GM18507 (cell line): ENCODE data around the gene MBP.

Experiments
- DNase-seq: peaks from one replicate; pipeline ENCODE4 v3.0.0; 2011; ENCODE audit warnings: low read depth; ENCODE audit not compliant: insufficient read length; ENCODE audit errors: extremely low spot score
- FAIRE-seq: peaks from 2 replicates; lab custom pipeline; 2011; peaks lifted over from hg19 to GRCh38; lab: Jason Lieb, UNC

MBP gene

DNA sequence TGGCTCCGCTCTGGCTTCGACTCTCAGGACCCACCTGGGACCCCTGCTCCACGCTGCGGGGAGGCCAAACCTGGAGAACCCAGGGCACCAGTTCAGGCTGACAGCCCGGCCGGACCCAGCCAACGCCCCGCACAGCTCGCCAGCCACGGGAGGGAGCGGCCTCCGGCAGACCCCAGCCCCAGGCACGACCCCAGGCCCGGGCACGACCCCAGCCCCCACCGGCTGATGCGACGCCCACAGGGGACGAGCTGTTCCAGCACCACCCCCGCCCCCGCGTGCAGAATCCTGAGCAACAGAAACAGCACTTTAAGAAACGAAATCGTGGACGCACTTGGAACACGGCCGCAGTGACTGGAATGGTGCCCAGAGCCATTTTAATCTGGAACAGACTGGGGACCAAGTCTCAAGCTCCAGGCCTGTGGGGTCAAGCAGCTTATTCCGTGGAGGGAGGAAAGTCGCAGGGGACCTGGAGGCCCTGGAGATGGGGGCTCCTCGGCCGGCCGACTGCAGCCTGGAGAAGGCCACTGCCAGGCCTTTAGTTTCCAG, 74.2 kb downstream of the MBP start:
- DNase-seq (no peak), FAIRE-seq (no peak)

GRCh38 chr18:77057006-77057395, 75.6 kb downstream of the MBP start:
- no peak for DNase-seq
- FAIRE-seq = peak; percentile 31

- no peak for DNase-seq
- no peak for FAIRE-seq
Measured at GRCh38 chr18:77056344-77057005, 76.1 kb downstream of the MBP start.

DNA sequence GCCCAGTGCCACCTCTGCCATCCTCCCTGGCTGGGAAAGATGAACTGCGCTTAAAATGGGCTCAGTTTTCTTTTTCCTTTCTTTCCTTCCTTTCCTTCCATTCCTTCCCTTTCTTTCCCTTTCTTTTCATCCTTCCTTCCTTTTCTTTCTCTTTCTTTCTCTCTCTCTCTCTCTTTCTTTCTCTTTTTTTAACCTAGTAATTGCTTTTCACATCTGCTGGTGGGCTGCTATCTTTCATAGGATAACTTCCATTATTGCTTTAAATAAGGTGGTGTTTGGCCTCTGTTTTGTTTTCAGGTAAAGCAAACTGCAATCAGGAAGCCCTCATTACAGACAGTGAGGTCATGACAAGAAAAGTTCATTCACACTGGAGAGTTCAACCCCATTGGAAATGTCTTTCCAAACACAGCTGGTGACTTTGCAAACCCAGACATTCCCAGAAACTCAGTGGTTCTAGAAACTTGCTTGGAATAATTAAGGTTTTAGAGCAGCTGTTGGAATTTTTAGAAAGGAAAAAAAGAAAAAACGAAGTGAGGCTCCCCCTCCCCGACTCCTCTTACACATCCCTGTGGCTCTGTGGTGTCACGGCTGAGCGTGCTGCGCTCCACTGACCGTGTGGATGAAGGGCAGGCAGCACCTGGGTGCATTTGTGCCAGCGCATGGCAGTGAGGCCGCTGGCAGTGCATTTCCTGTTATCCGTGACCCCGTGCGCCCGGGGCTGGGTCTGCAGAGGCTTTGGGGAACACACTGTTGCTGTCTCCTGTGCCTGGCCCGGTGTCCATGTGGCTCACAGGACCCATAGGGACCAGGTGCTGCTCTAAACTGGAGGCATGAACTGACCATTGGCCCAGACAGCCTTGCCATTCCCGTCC, 76.9 kb downstream of the MBP start:
- DNase-seq = no peak
- no peak for FAIRE-seq

DNA sequence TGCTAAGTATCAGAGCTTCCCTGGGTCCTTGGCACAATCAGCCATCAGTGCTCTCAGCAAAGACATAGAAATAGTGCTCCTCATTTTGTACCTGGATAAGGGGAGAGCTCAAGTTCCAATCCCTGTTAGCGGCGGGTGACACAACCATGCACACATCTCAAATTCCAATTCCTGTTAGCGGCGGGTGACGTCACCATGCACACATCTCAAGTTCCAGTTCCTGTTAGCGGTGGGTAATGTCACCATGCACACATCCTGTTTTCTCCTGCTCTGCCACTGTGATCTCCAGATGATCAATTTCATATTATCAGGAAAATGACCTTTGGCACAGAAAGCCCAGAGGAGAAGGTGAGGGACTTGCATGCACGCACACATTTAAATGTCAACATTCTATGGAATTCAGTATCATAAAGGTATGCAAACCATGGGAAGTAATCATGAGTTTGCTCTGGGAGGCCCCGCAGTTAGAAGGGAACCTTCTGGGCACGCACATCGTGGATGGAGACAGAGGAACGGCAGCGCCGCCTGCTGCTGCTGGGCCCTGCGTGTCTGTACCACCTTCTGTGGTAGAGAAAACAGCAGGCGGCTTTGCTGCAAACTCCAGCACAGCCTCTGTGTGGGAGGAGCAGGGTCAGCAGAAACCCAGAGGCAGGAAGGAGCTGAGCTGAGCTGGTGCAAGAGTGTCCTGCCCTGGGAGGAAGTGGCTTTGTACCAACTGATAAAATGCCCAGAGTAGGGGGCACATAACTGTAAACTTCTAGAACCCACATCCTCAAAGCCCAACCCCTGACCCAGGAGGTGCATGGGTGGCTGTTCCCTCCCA, 77.8 kb downstream of the MBP start:
- DNase-seq (peak; percentile 76), FAIRE-seq (peak; percentile 96)

- DNase-seq = no peak
- no peak for FAIRE-seq
Measured at GRCh38 chr18:77054288-77054605, 78.3 kb downstream of the MBP start.

- FAIRE-seq (no peak), DNase-seq (no peak)
Measured at GRCh38 chr18:77053616-77054287, 78.8 kb downstream of the MBP start.

- FAIRE-seq (peak; percentile 52), DNase-seq (no peak)
Measured at GRCh38 chr18:77052983-77053309, 79.6 kb downstream of the MBP start.

DNA sequence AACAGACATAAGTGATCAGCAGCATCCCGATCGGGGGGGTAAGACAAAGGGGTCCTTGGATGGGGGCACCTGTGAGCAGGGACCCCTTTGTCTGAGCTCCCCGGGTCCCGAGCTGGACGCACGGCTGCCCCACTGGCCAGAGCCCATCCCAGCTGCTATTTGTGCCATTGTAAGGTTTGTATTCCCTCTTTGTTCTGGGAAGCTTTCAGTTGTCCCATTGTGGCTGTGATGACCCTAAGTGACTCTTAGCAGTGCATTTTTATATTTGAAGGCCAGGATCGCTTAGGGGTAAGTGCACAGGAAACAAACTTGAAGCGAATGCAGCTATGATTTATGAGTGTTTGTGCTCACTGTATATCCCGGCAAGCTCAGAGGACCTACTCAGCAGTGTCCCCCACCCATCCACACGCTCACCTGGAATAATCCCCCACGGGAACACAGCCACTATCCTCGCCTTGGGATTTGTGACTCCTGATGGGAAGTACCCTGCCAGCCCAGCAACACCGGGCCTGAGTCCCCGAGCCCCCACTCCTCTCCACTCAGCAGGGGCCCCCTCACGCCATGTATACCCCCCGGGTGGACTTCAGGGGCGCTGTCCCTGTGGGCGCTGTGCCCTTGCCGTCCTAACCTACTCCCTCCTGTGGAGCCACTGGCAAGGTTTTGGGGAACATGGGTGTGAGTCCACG, 80.1 kb downstream of the MBP start:
- no peak for FAIRE-seq

GRCh38 chr18:77051581-77052296, 80.8 kb downstream of the MBP start:
- no peak for FAIRE-seq

More for the DNA sequence above, 80.1 kb downstream of the MBP start:
- DNase-seq = no peak

GRCh38 chr18:77049938-77050337, 82.6 kb downstream of the MBP start:
- no peak for FAIRE-seq
- no peak for DNase-seq

More at GRCh38 chr18:77051581-77052296, 80.8 kb downstream of the MBP start:
- no peak for DNase-seq

DNA sequence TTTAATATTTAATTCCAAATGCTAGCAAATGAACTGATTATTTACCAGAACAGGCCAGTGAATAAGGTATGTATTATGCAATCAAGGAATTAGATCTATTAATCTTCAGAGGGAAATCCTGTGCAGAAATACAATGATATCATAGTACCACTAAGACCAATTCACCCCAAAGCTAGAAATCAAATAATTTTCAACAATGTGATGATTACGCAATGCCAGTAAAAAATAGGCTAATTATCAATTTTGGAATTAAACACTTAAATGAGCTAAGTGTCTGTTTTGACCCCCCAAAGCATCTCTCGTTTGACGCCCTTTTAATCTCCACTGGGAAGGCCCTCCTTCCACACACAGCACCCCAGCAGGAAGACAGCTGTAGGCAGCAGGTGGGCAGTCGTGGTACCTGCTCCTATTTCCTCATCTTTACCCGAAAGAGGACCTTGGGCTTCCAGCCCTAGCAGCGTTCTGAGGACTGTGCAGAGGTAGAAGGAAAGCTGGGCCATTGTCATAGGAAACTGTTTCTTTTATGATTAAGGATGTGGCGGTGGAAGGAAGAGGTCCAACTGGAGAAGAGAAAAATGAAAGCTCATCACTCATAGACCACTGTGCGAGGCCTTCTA, 84.7 kb downstream of the MBP start:
- DNase-seq = no peak
- FAIRE-seq = peak; percentile 5

GRCh38 chr18:77046994-77047393, 85.6 kb downstream of the MBP start:
- FAIRE-seq (no peak), DNase-seq (no peak)

DNA sequence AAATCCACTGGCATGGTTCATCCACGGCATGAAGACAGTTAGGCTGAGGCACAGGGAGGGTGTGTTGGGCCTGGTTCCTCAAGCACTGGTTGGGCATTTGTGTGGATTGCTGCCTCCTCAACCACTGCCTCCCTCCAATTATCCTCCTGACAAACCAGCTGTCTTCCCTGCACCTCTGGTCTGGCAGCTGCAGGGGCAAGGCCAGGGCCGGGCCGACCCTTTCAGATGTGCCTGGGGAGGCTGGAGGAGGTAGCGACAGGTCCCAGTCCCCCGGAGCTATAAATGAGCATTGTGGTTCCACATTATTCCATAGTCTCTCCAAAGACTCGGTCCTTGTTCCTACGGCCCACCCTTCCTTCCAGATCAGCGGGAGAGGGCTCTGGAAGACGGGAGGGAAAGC, 86.2 kb downstream of the MBP start:
- DNase-seq (no peak), FAIRE-seq (no peak)

DNA sequence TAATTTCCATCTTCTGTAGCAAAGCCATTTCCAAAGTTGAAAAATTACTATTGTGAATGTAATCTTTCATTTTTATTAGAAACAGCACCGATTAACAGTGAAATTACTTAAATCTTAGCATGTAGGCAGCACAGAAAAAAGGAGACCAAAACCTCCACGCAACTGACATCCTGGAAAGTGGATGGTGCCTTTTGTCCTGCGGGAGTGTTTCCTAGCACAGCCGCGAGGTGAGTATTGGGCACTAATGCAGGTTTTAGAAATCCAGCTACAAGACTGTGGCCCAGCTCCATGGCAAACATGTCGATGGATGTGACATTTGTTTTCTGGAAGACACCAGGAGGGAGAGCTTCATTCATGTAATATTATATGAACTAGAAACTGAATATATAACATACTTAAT, 86.9 kb downstream of the MBP start:
- FAIRE-seq (no peak), DNase-seq (no peak)

DNA sequence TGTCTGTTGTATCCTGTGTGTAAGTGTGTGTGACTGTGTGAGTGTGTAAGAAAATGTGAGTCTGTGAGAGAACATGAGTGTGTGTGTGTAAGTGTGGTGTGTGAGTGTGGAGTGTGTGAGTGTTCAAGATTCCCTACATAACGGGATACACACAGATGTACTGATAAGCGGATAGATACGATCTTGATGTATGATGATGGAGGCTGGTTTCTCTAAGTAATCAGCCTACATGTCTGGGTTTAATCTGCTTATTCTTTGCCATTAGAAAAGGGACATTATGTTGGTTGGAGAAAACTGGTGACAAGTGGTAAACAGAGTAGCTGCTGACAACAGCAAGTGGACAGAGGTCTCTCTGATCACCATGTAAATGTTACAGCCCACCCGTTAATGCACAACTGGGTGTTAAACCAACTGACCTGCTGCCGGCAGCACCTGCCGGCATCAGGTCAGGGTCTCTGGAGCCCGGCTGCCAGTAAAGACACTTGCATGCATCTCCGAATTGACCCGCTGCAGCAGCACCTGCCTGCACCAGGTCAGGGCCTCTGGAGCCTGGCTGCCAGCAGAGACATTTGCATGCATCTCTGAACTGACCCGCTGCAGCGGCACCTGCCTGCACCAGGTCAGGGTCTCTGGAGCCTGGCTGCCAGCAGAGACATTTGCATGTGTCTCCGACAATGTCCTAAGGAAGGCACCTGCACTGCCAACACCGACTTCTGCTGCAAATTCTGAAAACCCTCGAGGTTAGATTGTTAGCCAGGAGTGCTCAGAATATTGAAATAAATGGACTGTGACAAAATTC, 87.5 kb downstream of the MBP start:
- DNase-seq (no peak), FAIRE-seq (no peak)

- no peak for FAIRE-seq
- DNase-seq = no peak
Measured at GRCh38 chr18:77043541-77044280, 88.9 kb downstream of the MBP start.
